Right lobe of liver (tissue), 6 donors: ENCODE results near the gene UNC5B. TPM values are rescaled to one million over a fixed set of nuclear protein-coding genes. Genes with fewer than 3 reads are reported as not detected.
A peak's percentile ranks its signal among the peaks of the same experiment; 100 is the strongest.

ENCODE experiments used
- ATAC-seq, 4 donors: fragments of 200-7000 bp; cut with Tn5 transposase; one replicate each; pipeline ENCODE4 v1.9.1; 2020; ENCODE audit warnings: mild to moderate bottlenecking in 4 of 4, moderate library complexity in 4 of 4
- DNase-seq, 3 donors: peaks; one replicate each; pipeline ENCODE4 v3.0.0-alpha.2; 2020
- H3K27ac ChIP-seq, 3 donors: fragments of 200-600 bp; one replicate each; pipeline ENCODE4 v1.8.0; 2022
- H3K27me3 ChIP-seq, 2 donors: fragments of 200-600 bp; one replicate each; pipeline ENCODE4 v1.8.0; 2022
- H3K36me3 ChIP-seq, 4 donors: fragments of 200-600 bp; sonication (generic) in 1 of 4; one replicate each; pipeline versions ENCODE4 v1.5.1 to v1.8.0; 2017 to 2022; ENCODE audit warnings: control low read depth in 1 of 4
- H3K4me1 ChIP-seq, 4 donors: fragments of 200-600 bp; sonication (generic) in 1 of 4; one replicate each; pipeline versions ENCODE4 v1.5.1 to v1.8.0; 2017 to 2022; ENCODE audit warnings: control low read depth in 1 of 4
- H3K4me3 ChIP-seq, 3 donors: fragments of 200-600 bp; one replicate each; pipeline ENCODE4 v1.8.0; 2022
- H3K9me3 ChIP-seq, 4 donors: fragments of 200-600 bp; sonication (generic) in 1 of 4; one replicate each; pipeline versions ENCODE4 v1.5.1 to v1.8.0; 2017 to 2022; ENCODE audit warnings: control low read depth in 1 of 4
- CTCF ChIP-seq, 4 donors: fragments of 200-600 bp in 3 of 4; fragments of 450-650 bp in 1 of 4; IDR thresholded peaks; one replicate each; pipeline versions ENCODE4 v1.5.1 to v1.8.0; 2016 to 2022; ENCODE audit warnings: antibody characterized with exemption in 4 of 4, mild to moderate bottlenecking in 2 of 4
- POLR2A ChIP-seq: fragments of 450-650 bp; IDR thresholded peaks from one replicate; pipeline ENCODE4 v1.6.1; 2017; ENCODE audit warnings: antibody characterized with exemption, mild to moderate bottlenecking
- WGBS: methylation state at CpG from one replicate; pipeline ENCODE4 v1.1.6; 2018; ENCODE audit warnings: low coverage, low lambda C conversion rate; ENCODE audit not compliant: insufficient coverage; ENCODE audit errors: missing lambda C conversion rate; 5-methylcytosine and 5-hydroxymethylcytosine counted together
- intact Hi-C, 2 donors: fragments of 100-400 bp; cut with DNase I; formaldehyde crosslinking; loops; one replicate each; pipeline versions ENCODE4 v1.11.2 to v1.14.1; 2022
- total RNA-seq, 6 experiments: library from RNA; depleted of rRNA in 2 of 6; stranded (reverse); fragments of >200 nt in 2 of 6; fragmentation: NEBNext Ultra II Directional in 3 of 6; extraction: Animal tissue kit (Norgen Biotek cat#: 25700) in 3 of 6; gene quantifications; one replicate each; pipeline versions ENCODE4 v1.1.0 to v1.2.4, GENCODE V29; 2016 to 2023
- donor health status: DM: no; HTN: yes; CAD: no.
- donor health status: DM: no; HTN: no; CAD: no.
- donor health status: DM: no; HTN: no; CAD: no.
- donor health status: DM: no; HTN: yes; CAD: no.
- donor health status: DM: no; HTN: yes; CAD: no.

The UNC5B gene
- total RNA-seq, 6 experiments from 2014 or later, result 1.0 to 6.2 (median 2.1) TPM

GRCh38 chr10:71289421-71290130 lies 77.2 kb downstream of the UNC5B start:
- H3K36me3 ChIP-seq, result no peaks in the 10 kb centered on the region
- ATAC-seq, result no peak
- no peak overlapping the region for H3K27ac ChIP-seq
- H3K4me3 ChIP-seq, result no peak overlapping the region
- WGBS, result 71% methylated on average over 8 of the region's 12 CpGs
- no peaks in the 10 kb centered on the region for H3K27me3 ChIP-seq
- TF ChIP-seq CTCF (IDR thresholded peaks at IDR 0.05) (no peak), POLR2A (no peak)
- intact Hi-C loops, result loop anchor here in 1 of 2 donors (10.0 kb wide), 1 partner anchor 355 kb away; no protein-coding TSS in a partner anchor
- no peaks in the 10 kb centered on the region for H3K9me3 ChIP-seq
- peak in 1 of 3 donors; percentile 44 for DNase-seq
- peaks cover 0 to 50% (median 14%) of the 10 kb centered on the region in 4 donors for H3K4me1 ChIP-seq

GRCh38 chr10:71290331-71290730 lies 78.0 kb downstream of the UNC5B start:
- ATAC-seq, result peak; percentile 45 to 63 (median 56)
- TF ChIP-seq CTCF (IDR thresholded peaks at IDR 0.05), result no peak
- TF ChIP-seq POLR2A, result no peak
- Histone ChIP-seq H3K27me3 (no peaks in the 10 kb centered on the region), H3K36me3 (no peaks in the 10 kb centered on the region), H3K4me3 (no peak overlapping the region), H3K9me3 (no peaks in the 10 kb centered on the region), H3K27ac (peak overlapping the region in 1 of 3 donors; percentile 42), H3K4me1 (peaks cover 0 to 50% (median 14%) of the 10 kb centered on the region in 4 donors)
- no peak for DNase-seq
- 36% methylated on average over 2 of the region's 3 CpGs for WGBS
- intact Hi-C loops, result no loop called here

- Histone ChIP-seq H3K4me3 (no peak overlapping the region), H3K4me1 (peaks cover 0 to 50% (median 14%) of the 10 kb centered on the region in 4 donors), H3K36me3 (no peaks in the 10 kb centered on the region), H3K27me3 (no peaks in the 10 kb centered on the region), H3K9me3 (no peaks in the 10 kb centered on the region), H3K27ac (peak overlapping the region in 1 of 3 donors; percentile 42)
- ATAC-seq, result no peak
- TF ChIP-seq POLR2A, result no peak
- no peak for TF ChIP-seq CTCF (IDR thresholded peaks at IDR 0.05)
- intact Hi-C loops, result no loop called here
- DNase-seq, result peak in 1 of 3 donors; percentile 54
- WGBS, result 67% methylated on average over 1 of the region's 26 CpGs
Measured at GRCh38 chr10:71290806-71291527, 78.6 kb downstream of the UNC5B start.

- TF ChIP-seq CTCF (IDR thresholded peaks at IDR 0.05) (no peak), POLR2A (no peak)
- Histone ChIP-seq H3K4me3 (no peak overlapping the region), H3K27me3 (no peaks in the 10 kb centered on the region), H3K9me3 (no peaks in the 10 kb centered on the region), H3K4me1 (peaks cover 0 to 50% (median 14%) of the 10 kb centered on the region in 4 donors), H3K36me3 (no peaks in the 10 kb centered on the region), H3K27ac (no peak overlapping the region)
- WGBS, result no CpG with 5 or more reads among the region's 13 CpGs
- ATAC-seq (no peak), DNase-seq (peak in 1 of 3 donors; percentile 57)
- intact Hi-C loops, result no loop called here
Measured at GRCh38 chr10:71291528-71291900, 79.1 kb downstream of the UNC5B start.
